GM21576 (cell line): ENCODE results near the gene CAD.
A peak's percentile ranks its signal among the peaks of the same experiment; 100 is the strongest.
"Not testable (repeated sequence)": the region's sequence is repeated elsewhere in the genome, so short reads cannot be mapped to it uniquely, and the experiment has no call there.

ENCODE experiments used
- ATAC-seq: cut with Tn5 transposase; IDR thresholded peaks from one replicate; pipeline ENCODE4 v1.9.1; 2021; ENCODE audit warnings: mild to moderate bottlenecking, moderate library complexity; ENCODE audit not compliant: unreplicated experiment

Gene CAD

DNA sequence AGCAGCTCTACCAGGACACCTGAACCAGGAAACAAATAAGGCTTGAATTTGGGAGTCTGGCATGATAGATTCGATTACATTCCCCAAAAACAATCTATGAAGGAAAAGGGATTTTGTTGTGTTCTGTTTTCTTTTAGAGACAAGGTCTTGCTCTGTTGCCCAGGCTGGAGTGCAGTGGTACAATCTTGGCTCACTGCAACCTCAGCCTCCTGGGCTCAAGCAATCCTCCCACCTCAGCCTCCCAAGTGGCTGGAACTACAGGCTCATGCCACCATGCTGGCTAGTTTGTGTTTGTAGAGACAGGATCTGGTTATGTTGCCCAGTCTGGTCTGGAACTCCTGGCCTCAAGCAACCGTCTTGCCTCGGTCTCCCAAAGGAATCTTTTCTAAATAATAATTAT lies 19.1 kb upstream of the CAD start:
- ATAC-seq = not testable (repeated sequence)

- no peak for ATAC-seq
Measured at GRCh38 chr2:27198627-27199026, 18.5 kb upstream of the CAD start.

DNA sequence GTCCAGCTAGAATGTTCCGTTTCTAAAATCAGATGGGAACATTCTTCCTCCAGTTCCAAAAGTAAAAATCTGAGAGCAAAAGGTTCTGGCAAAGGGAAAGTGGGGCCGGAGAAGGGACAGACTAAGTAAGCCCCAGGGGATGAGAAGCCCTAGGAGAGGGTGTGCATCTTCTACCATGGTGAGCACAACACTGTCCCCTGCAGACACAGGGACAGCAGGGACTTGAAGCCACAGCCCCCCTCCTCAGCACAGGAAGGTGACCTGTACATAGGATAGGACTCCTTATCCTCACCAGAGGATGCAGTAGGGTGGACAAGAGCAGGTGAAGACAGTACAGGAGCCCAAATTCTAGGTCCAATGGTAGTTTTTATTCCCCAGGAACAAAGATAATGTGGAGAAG lies 17.9 kb upstream of the CAD start:
- ATAC-seq = no peak

DNA sequence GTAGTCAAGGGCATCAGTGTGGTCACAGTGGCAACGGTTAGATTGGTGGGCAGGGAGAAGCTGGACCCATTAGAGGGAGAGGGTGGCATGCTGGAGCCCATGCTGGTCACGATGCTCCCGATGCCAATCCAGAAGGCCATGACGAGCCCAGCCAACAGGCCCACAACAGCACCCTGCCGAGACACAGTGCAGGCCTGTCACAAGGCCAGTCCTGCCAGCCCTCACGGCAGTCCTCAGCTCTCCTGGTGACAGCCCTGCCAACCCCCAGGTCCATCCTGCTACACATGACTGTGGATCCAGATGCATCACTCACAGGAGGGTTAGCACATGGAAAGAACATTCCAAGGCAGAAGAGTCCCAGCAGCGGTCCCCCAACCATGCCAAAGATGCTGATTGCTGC lies 15.5 kb upstream of the CAD start:
- no peak for ATAC-seq

GRCh38 chr2:27202854-27203253 lies 14.3 kb upstream of the CAD start:
- ATAC-seq = no peak

- ATAC-seq = no peak
Measured at GRCh38 chr2:27203741-27204140, 13.4 kb upstream of the CAD start.

GRCh38 chr2:27204566-27204965 lies 12.6 kb upstream of the CAD start:
- no peak for ATAC-seq

DNA sequence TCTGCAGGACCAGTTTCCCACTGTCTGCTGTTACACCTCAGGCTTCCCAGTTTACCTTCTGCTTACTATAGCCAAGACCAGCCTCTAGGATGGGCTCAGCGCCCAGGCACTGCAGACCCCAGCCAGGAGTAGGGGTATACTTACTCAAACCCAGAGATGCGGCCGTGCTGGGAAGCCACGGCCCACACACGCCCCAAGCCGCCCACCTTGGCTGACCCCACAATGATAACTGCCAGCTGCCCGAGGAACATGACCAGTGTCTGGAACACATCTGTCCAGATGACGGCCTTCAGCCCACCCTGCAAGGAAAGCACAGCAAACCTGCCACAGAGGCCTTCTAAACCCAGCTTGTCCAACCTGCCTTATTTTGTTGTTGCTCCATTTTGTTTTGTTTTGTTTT lies 12.0 kb upstream of the CAD start:
- ATAC-seq = no peak

GRCh38 chr2:27206346-27206745 lies 10.8 kb upstream of the CAD start:
- ATAC-seq = no peak

DNA sequence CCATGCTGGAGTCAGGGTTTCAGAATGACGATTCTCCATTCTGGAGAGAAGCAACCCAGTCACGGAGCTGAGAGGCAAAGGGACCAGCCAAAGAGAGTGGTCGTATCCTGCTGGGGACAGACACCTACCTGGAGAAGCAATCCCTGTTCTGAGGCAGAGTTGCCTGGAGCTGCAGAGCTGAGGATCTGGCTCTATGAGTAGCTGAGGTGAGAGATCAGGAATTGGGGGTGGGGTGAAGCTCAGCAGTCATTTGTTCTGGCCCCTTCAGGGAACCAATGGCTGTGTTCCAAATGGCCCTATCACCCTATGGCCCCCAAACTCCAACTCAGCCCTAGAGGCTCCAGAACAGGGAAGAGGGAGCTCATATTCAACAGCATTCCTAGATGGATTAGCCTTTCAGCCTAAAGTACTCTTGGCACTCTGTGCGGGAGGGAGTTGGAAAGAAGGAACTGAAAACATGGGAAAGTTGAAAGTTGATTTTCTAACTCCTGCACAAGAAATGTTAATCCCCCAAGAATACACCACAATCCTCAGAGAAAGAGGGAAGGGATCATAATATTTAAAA lies 8.6 kb upstream of the CAD start:
- ATAC-seq = no peak

GRCh38 chr2:27209621-27210401 lies 7.4 kb upstream of the CAD start:
- no peak for ATAC-seq

- ATAC-seq = no peak
Measured at GRCh38 chr2:27211241-27211942, 5.8 kb upstream of the CAD start.

DNA sequence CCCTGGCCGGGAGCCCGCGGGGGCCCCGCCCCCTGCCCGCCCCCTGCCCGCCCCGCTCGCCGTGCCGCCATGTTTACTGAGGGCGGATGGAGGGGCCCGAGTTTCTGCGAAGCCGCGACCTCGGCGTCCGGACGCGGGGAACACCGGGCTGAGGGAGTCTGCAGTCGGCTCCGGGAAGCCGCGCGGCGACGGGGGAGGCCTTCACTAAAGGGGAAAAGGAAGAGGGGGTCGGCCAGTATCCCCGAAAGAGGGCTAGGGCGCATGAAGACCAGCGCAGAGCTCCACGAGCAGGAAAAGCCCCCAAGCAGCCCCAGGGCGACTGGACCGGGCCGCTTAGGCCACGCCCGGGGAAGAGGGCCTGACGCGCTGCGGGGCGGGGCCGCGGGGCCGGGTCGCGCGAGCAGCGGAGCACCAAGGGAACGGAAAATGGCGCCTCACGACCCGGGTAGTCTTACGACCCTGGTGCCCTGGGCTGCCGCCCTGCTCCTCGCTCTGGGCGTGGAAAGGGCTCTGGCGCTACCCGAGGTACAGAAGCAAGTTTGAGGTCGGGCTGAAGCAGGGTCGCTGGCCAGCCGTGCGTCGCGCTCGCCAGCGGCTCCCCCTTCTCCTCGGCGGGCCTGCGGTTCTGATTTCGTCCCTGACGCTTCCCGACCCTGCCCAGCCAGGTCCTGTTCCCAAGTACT lies 5.1 kb upstream of the CAD start, which contains the start of the genes ATRAID and SLC5A6:
ATRAID (plus strand) TSS at position 99 of the 683 bp plus-strand sequence; CDS start at position 427, 328 bp downstream.
SLC5A6 (minus strand) TSS at position 326 of the 683 bp plus-strand sequence. CDS start 4,618 bp downstream, outside the sequence.
- ATAC-seq = peak; percentile 72

DNA sequence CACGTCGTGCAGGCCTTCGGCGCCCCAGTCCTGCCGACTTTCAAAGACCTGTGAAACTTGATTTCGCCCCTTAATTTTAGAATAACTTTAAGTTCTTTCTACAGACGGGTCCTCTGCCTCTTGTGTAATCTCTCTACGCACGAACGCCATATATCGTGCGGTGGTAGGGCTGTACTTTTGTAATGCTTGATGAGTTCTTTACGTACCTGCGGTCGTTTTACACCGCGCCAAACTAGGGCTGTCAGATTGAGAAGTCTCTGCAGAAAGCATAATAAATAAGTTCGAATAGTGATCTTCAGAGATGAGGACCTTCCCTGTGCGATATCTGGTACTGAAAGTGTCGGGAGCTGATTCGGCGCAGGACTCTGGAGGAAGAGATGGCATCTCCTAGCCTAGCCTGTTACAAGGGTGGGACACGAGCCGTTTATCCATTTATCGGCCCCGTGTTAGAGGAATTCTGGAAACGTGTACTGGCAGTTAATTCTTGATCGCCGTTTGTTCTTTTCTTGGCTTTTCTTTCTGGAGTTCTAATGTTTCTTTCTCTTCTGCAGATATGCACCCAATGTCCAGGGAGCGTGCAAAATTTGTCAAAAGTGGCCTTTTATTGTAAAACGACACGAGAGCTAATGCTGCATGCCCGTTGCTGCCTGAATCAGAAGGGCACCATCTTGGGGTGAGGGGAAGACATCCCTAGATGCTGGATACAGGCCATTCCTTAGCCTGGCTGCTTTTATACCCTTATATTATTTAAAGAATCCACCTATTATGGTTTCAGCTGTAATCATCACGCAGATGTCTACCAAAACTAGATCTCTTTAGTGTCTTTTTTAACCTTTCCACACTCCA lies 4.3 kb upstream of the CAD start:
- peak; percentile 10 for ATAC-seq

GRCh38 chr2:27214941-27215340 lies 2.2 kb upstream of the CAD start:
- ATAC-seq = no peak

GRCh38 chr2:27216416-27217137 lies 592 bp upstream of the CAD start:
- ATAC-seq = no peak

DNA sequence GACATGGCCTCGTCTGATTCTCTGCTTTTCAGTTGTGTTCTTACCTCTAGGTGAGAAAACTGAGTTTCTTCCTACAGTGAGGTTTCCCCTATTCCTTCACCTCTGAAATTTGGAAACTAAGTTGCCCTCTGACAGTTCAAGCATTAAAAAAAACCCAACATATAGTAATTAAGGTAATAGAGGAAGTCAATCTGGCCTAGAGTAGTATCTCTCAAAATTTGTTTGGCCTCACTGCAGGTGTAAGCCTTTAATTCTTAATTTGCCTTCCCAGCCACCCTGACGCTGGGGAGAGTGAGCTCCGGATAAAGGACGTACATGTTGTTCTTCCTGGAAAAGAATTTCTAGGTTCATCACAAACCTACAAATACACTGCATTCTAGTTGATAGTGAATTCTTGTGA lies 1.4 kb downstream of the CAD start:
- no peak for ATAC-seq

- no peak for ATAC-seq
Measured at GRCh38 chr2:27219091-27219490, 1.9 kb downstream of the CAD start.

GRCh38 chr2:27220091-27220490 lies 2.9 kb downstream of the CAD start:
- ATAC-seq = no peak

GRCh38 chr2:27221166-27221565 lies 4.0 kb downstream of the CAD start:
- no peak for ATAC-seq
